OCI-LY7 (cell line): Measurements from ENCODE around the gene CNPY2. TPM values are rescaled to one million over a fixed set of nuclear protein-coding genes. Genes with fewer than 3 reads are reported as not detected.

Experiments used
- BruUV-seq: library from RNA; stranded (reverse); fragments of 400-500 nt; replicated peaks from 2 replicates; lab custom pipeline; 2021; lab: Mats Ljungman, UMichigan
- CTCF ChIA-PET: fragments of 300-600 bp; sonication (Branson Sonifier 250); formaldehyde crosslinking; loops from one replicate; lab custom pipeline; 2022; ENCODE audit warnings: antibody characterized with exemption; ENCODE audit not compliant: unreplicated experiment; lab: Charles Lee
- POLR2A ChIA-PET: fragments of 300-600 bp; sonication (Branson Sonifier 250); formaldehyde crosslinking; loops from one replicate; lab custom pipeline; 2022; ENCODE audit warnings: antibody characterized with exemption; lab: Charles Lee
- DNase-seq: peaks from one replicate; pipeline ENCODE4 v3.0.0-alpha.2; 2015; ENCODE audit warnings: low spot score
- H2AFZ ChIP-seq: fragments of 200-600 bp; sonication (generic), shearing (Covaris generic); 2 replicates; pipeline ENCODE4 v1.6.1; 2014; ENCODE audit warnings: mild to moderate bottlenecking, antibody characterized with exemption, low read length, moderate library complexity
- H3K27ac ChIP-seq: fragments of 200-600 bp; sonication (generic); 2 replicates; pipeline ENCODE4 v1.5.1; 2014; ENCODE audit warnings: mixed run types, low read depth, mild to moderate bottlenecking, moderate library complexity, low read length, inconsistent platforms; ENCODE audit not compliant: poor library complexity, severe bottlenecking
- H3K36me3 ChIP-seq: fragments of 200-600 bp; sonication (generic); 2 replicates; pipeline ENCODE4 v1.6.1; 2014; ENCODE audit warnings: mild to moderate bottlenecking, antibody characterized with exemption, low read length, moderate library complexity, mixed read lengths; ENCODE audit not compliant: insufficient read depth
- H3K4me1 ChIP-seq: fragments of 200-600 bp; sonication (generic); 2 replicates; pipeline ENCODE4 v1.5.1; 2014; ENCODE audit warnings: mild to moderate bottlenecking, low read length; ENCODE audit not compliant: insufficient read depth, poor library complexity, severe bottlenecking
- H3K4me2 ChIP-seq: fragments of 200-600 bp; sonication (generic); 2 replicates; pipeline ENCODE4 v1.6.1; 2014; ENCODE audit warnings: mild to moderate bottlenecking, low read length
- H3K4me3 ChIP-seq: fragments of 200-600 bp; sonication (generic); 2 replicates; pipeline ENCODE4 v1.5.1; 2014; ENCODE audit warnings: mild to moderate bottlenecking, low read depth, low read length; ENCODE audit not compliant: poor library complexity, severe bottlenecking
- H3K79me2 ChIP-seq: fragments of 200-600 bp; sonication (generic); 2 replicates; pipeline ENCODE4 v1.6.1; 2016; ENCODE audit warnings: low read depth, mild to moderate bottlenecking, low read length, moderate library complexity, mixed read lengths; ENCODE audit not compliant: insufficient read depth
- H3K9me2 ChIP-seq: fragments of 200-600 bp; sonication (generic); 2 replicates; pipeline ENCODE4 v1.6.1; 2016; ENCODE audit warnings: mild to moderate bottlenecking, low read length, mixed read lengths; ENCODE audit not compliant: insufficient read depth
- H3K9me3 ChIP-seq: fragments of 200-600 bp; sonication (generic); 2 replicates; pipeline ENCODE4 v1.6.1; 2014; ENCODE audit warnings: mild to moderate bottlenecking, mixed run types, low read length, mixed read lengths
- H4K20me1 ChIP-seq: fragments of 200-600 bp; sonication (generic); 2 replicates; pipeline ENCODE4 v1.6.1; 2014; ENCODE audit warnings: mild to moderate bottlenecking, antibody characterized with exemption, low read length, moderate library complexity, mixed read lengths; ENCODE audit not compliant: insufficient read depth
- EZH2phosphoT487 ChIP-seq: fragments of 200-600 bp; sonication (generic); IDR thresholded peaks from 2 replicates; pipeline ENCODE4 v1.6.1; 2018; ENCODE audit warnings: low read depth, borderline replicate concordance, mild to moderate bottlenecking, mixed run types, antibody characterized with exemption, low read length, moderate library complexity, mixed read lengths
- intact Hi-C: fragments of 100-400 bp; cut with micrococcal nuclease; formaldehyde crosslinking; loops from one replicate; pipeline ENCODE4 v1.10.0; 2022; ENCODE audit not compliant: unreplicated experiment
- total RNA-seq, 2 experiments: library from RNA; depleted of rRNA in 1 of 2; stranded (reverse); fragments of >200 nt in 1 of 2; shearing (Covaris generic) in 1 of 2; gene quantifications; 2 replicates each; pipeline ENCODE4 v1.2.3, GENCODE V29; 2014 to 2022
- TF ChIP-seq, protein P1 (sequence below): fragments of 200-600 bp; sonication (generic); conservative IDR thresholded peaks from 2 replicates; pipeline ENCODE4 v1.5.1; 2014; ENCODE audit warnings: mild to moderate bottlenecking, antibody characterized with exemption, low read length, moderate library complexity, mixed read lengths

Gene CNPY2
- total RNA-seq, 2 experiments from 2014 or later: 75.5 to 85.5 TPM

DNA sequence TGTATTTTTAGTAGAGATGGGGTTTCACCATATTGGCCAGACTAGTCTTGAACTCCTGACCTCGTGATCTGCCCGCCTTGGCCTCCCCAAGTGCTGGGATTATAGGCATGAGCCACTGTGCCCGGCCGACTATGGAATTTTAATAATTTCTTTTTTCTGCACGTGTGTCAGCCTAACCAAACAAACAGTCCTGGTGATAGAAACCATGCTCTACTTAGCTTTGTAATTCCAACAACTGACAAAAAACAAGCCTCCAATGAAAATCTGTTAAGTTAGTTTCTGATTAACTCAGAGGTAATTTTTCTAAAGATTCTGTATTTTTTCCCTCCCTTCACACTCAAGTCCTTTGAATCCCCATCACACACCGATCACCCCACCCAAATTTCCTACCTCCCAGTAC lies 33.8 kb downstream of the CNPY2 start:
- ChIA-PET CTCF (no interaction called here), POLR2A (no interaction called here)
- peaks cover 96% of the 10 kb centered on the region for H3K36me3 ChIP-seq
- intact Hi-C loops: no loop called here
- no peak overlapping the region for H3K4me2 ChIP-seq
- DNase-seq: no peak
- BruUV-seq: no TSS peak
- no peak overlapping the region for H3K27ac ChIP-seq
- no peaks in the 10 kb centered on the region for H3K9me2 ChIP-seq
- H3K4me3 ChIP-seq: no peak overlapping the region
- H2AFZ ChIP-seq: no peak overlapping the region
- H3K9me3 ChIP-seq: no peaks in the 10 kb centered on the region
- H3K4me1 ChIP-seq: no peaks in the 10 kb centered on the region
- H3K79me2 ChIP-seq: peaks cover 12% of the 10 kb centered on the region; the same call in 1 of the 2 replicates
- H4K20me1 ChIP-seq: no peaks in the 10 kb centered on the region
- no peak for TF ChIP-seq EZH2phosphoT487
- TF ChIP-seq, protein P1, sequence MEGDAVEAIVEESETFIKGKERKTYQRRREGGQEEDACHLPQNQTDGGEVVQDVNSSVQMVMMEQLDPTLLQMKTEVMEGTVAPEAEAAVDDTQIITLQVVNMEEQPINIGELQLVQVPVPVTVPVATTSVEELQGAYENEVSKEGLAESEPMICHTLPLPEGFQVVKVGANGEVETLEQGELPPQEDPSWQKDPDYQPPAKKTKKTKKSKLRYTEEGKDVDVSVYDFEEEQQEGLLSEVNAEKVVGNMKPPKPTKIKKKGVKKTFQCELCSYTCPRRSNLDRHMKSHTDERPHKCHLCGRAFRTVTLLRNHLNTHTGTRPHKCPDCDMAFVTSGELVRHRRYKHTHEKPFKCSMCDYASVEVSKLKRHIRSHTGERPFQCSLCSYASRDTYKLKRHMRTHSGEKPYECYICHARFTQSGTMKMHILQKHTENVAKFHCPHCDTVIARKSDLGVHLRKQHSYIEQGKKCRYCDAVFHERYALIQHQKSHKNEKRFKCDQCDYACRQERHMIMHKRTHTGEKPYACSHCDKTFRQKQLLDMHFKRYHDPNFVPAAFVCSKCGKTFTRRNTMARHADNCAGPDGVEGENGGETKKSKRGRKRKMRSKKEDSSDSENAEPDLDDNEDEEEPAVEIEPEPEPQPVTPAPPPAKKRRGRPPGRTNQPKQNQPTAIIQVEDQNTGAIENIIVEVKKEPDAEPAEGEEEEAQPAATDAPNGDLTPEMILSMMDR: no peak

DNA sequence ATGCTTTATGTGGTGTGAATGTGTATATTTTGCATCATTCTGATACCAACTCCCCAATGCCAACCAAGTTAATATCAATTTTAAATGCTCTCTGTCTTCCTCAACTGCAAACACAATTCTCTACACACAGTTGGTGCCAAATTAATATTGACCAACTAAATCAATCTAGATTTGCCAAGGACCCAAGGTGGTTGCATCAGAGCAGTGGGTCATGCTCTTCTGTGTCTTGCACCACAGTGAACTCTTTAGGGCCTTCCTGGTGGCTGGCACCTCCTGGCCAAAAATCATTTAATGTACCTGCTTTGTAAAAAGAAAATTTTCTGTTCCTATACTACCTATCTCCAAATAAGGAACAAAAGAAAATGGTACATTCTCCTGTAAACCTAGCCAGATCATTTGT lies 34.9 kb downstream of the CNPY2 start:
- no TSS peak for BruUV-seq
- intact Hi-C loops: no loop called here
- TF ChIP-seq, protein P1: no peak
- peaks cover 2% of the 10 kb centered on the region; the same call in 1 of the 2 replicates for H3K79me2 ChIP-seq
- H3K4me2 ChIP-seq: no peak overlapping the region
- ChIA-PET CTCF (interaction anchor here (0.6 kb wide), 1 partner anchor 180 kb away, joined by 3 read pairs; no protein-coding TSS in a partner anchor), POLR2A (interaction anchor here (0.7 kb wide), 1 partner anchor 57 kb away, joined by 3 read pairs; no protein-coding TSS in a partner anchor)
- H3K4me3 ChIP-seq: no peak overlapping the region
- no peak overlapping the region for H2AFZ ChIP-seq
- no peaks in the 10 kb centered on the region for H4K20me1 ChIP-seq
- H3K27ac ChIP-seq: no peak overlapping the region
- no peaks in the 10 kb centered on the region for H3K4me1 ChIP-seq
- DNase-seq: no peak
- no peaks in the 10 kb centered on the region for H3K9me2 ChIP-seq
- peaks cover 95% of the 10 kb centered on the region for H3K36me3 ChIP-seq
- H3K9me3 ChIP-seq: no peaks in the 10 kb centered on the region

DNA sequence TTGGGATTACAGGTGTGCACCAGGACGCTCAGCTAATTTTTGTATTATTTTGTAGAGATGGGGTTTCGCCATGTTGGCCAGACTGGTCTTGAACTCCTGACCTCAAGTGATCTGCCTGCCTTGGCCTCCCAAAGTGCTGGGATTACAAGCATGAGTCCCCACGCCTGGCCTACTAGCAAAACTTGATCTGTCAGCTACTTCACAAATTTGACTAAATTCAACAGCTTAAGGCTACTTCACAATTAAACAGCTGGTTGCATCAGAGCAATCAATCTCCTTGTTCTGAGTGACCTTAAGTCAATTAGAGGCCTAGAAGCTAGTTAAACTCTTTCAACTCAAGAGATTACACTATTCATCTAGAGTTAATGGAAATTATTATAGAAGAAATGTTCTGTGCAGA lies 36.9 kb downstream of the CNPY2 start:
- POLR2A ChIA-PET: interaction anchor here (0.5 to 0.6 kb wide), 2 partner anchors 53 to 172 kb away, joined by 3 to 5 read pairs; no protein-coding TSS in a partner anchor
- CTCF ChIA-PET: no interaction called here
- Histone ChIP-seq H4K20me1 (no peaks in the 10 kb centered on the region), H3K36me3 (peaks cover 97% of the 10 kb centered on the region), H3K4me1 (no peaks in the 10 kb centered on the region), H3K9me3 (no peaks in the 10 kb centered on the region), H3K4me3 (no peak overlapping the region), H3K9me2 (no peaks in the 10 kb centered on the region), H3K79me2 (no peaks in the 10 kb centered on the region), H3K4me2 (no peak overlapping the region), H2AFZ (no peak overlapping the region), H3K27ac (no peak overlapping the region)
- DNase-seq: no peak
- BruUV-seq: no TSS peak
- TF ChIP-seq, protein P1: no peak
- TF ChIP-seq EZH2phosphoT487: no peak
- intact Hi-C loops: no loop called here
